Ovary (tissue), 9 donors: ENCODE measurements around the gene CELF2. TPM values are rescaled to one million over a fixed set of nuclear protein-coding genes. Genes with fewer than 3 reads are reported as not detected.

ENCODE experiments used
- DNase-seq, 5 donors: peaks; one replicate each; pipeline ENCODE4 v3.0.0-alpha.2; 2019 to 2020
- H3K27ac ChIP-seq, 2 donors: fragments of 200-600 bp; one replicate each; pipeline versions ENCODE4 v1.5.1 to v1.8.0; 2019 to 2022
- H3K27me3 ChIP-seq: fragments of 200-600 bp; one replicate; pipeline ENCODE4 v1.8.0; 2022
- H3K36me3 ChIP-seq: fragments of 200-600 bp; sonication (generic); one replicate; pipeline ENCODE4 v1.5.1; 2019
- H3K4me1 ChIP-seq: one replicate; pipeline ENCODE4 v1.8.1; 2013; ENCODE audit warnings: mild to moderate bottlenecking, moderate library complexity; ENCODE audit not compliant: insufficient read depth
- H3K4me3 ChIP-seq: fragments of 200-600 bp; sonication (generic); one replicate; pipeline ENCODE4 v1.5.1; 2017
- H3K9me3 ChIP-seq, 2 donors: fragments of 200-600 bp in 1 of 2; sonication (generic) in 1 of 2; one replicate each; pipeline versions ENCODE4 v1.5.1 to v1.8.1; 2013 to 2019; ENCODE audit warnings: mild to moderate bottlenecking in 1 of 2, moderate library complexity in 1 of 2
- CTCF ChIP-seq, 3 donors: fragments of 450-650 bp in 2 of 3; fragments of 200-600 bp in 1 of 3; IDR thresholded peaks; one replicate each; pipeline versions ENCODE4 v1.5.1 to v1.8.0; 2016 to 2022; ENCODE audit warnings: antibody characterized with exemption in 3 of 3, mild to moderate bottlenecking in 1 of 3
- EP300 ChIP-seq: sonication (generic); formaldehyde crosslinking; IDR thresholded peaks from one replicate; pipeline ENCODE4 v1.6.1; 2017; ENCODE audit warnings: antibody characterized with exemption
- POLR2A ChIP-seq: fragments of 450-650 bp; IDR thresholded peaks from one replicate; pipeline ENCODE4 v1.6.1; 2017; ENCODE audit warnings: antibody characterized with exemption, mild to moderate bottlenecking, moderate library complexity
- WGBS, 3 donors: extraction: QIAGEN DNeasy Blood & Tissue Kit in 1 of 3; methylation state at CpG; one replicate each; pipeline versions ENCODE4 v1.1.5 to v1.1.7; 2013 to 2017; 5-methylcytosine and 5-hydroxymethylcytosine counted together
- intact Hi-C, 4 donors: fragments of 100-400 bp; cut with DNase I; formaldehyde crosslinking; loops; one replicate each; pipeline versions ENCODE4 v1.11.0 to v1.15.1; 2022 to 2023
- polyA plus RNA-seq, 2 donors: library from polyadenylated mRNA; stranded (reverse); fragments of 200-250 nt in 1 of 2; fragments of 350-450 nt in 1 of 2; fragmentation: Illumina TruSeq in 1 of 2; extraction: RNeasy Lipid Tissue Mini Kit (QIAGEN cat#74804) in 1 of 2; gene quantifications; one replicate each; pipeline ENCODE4 v1.2.3, GENCODE V29; 2013 to 2014
- total RNA-seq, 7 donors: library from RNA; depleted of rRNA in 2 of 7; stranded (reverse); fragments of >200 nt in 2 of 7; fragmentation: NEBNext Ultra II Directional in 3 of 7; extraction: Animal tissue kit (Norgen Biotek cat#: 25700) in 3 of 7; gene quantifications; one replicate each; pipeline versions ENCODE4 v1.1.0 to v1.2.4, GENCODE V29; 2016 to 2023
- donor health status: DM: no; HTN: no; CAD: no; lungs with moderate emphysema.
- donor health status: DM: no; HTN: no; CAD: no.
- donor health status: Bipolar disorder and iron deficiency.
- donor health status: DM: yes; HTN: yes; CAD: no.
- donor health status: DM: no; HTN: no; CAD: no.
- donor health status: DM: yes; HTN: yes; CAD: no.

Gene CELF2
- total and polyA plus RNA-seq, 9 donors = 38.8 to 107 (median 69.0) TPM

DNA sequence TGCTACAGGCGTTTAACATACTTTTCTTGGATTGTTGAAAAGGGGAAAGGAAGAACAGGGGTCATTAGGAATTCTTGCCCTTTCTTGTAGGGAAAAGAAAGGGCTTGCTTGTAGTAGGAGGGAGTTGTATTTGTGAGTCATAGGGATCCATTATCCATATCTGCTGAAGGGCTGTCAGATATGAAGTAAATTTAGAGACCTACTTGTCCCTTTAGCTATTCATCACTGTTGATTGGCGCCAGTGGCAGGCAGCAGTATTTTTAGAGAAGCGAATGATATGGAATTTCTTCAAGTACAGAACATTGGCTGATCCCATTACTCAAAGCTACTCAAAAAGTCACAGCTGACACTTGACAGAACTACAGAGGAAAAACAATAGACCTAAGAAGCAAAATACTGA lies 97.7 kb downstream of the CELF2 start:
- intact Hi-C loops = no loop called here
- H3K27ac ChIP-seq = no peak overlapping the region
- no peaks in the 10 kb centered on the region for H3K27me3 ChIP-seq
- H3K4me1 ChIP-seq = peaks cover 5% of the 10 kb centered on the region
- TF ChIP-seq EP300 = no peak
- no peak for TF ChIP-seq POLR2A
- no peak for TF ChIP-seq CTCF (IDR thresholded peaks at IDR 0.05)
- H3K4me3 ChIP-seq = no peak overlapping the region
- H3K9me3 ChIP-seq = no peaks in the 10 kb centered on the region
- 76 to 81% (median 77%) methylated on average over 3 of the region's 3 CpGs for WGBS, 3 donors
- no peak for DNase-seq
- no peaks in the 10 kb centered on the region for H3K36me3 ChIP-seq

DNA sequence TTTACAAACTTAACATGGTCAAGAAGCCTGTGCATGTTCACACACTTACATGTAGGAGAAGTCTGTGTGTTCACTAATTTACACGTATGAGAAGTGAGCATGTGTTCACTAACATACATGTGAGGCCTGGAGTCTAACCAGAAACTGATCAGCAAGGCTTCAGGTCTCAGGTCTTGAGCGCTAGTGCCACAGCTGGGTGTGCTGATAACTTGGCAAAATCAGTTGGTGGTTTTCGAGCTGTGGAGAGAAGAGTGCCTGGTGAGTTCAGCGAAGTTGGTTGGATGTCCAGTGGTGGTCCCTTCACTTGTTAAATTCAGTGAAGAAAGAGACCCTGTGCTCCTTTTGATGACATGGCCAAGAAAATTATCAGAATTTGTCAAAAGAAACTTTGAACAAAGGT lies 98.7 kb downstream of the CELF2 start:
- TF ChIP-seq POLR2A = no peak
- no peak for TF ChIP-seq CTCF (IDR thresholded peaks at IDR 0.05)
- TF ChIP-seq EP300 = no peak
- intact Hi-C loops = no loop called here
- DNase-seq = no peak
- WGBS, 3 donors = 95 to 98% (median 97%) methylated on average over 4 of the region's 4 CpGs
- Histone ChIP-seq H3K27me3 (no peaks in the 10 kb centered on the region), H3K36me3 (no peaks in the 10 kb centered on the region), H3K4me3 (no peak overlapping the region), H3K4me1 (peaks cover 2% of the 10 kb centered on the region), H3K27ac (no peak overlapping the region), H3K9me3 (no peaks in the 10 kb centered on the region)

GRCh38 chr10:11116817-11117216 lies 99.1 kb downstream of the CELF2 start:
- no peak overlapping the region for H3K27ac ChIP-seq
- no peaks in the 10 kb centered on the region for H3K27me3 ChIP-seq
- WGBS, 3 donors = 78 to 96% (median 87%) methylated on average over 6 of the region's 6 CpGs
- no peak overlapping the region for H3K4me3 ChIP-seq
- DNase-seq = no peak
- no peaks in the 10 kb centered on the region for H3K36me3 ChIP-seq
- intact Hi-C loops = no loop called here
- no peaks in the 10 kb centered on the region for H3K9me3 ChIP-seq
- no peak for TF ChIP-seq CTCF (IDR thresholded peaks at IDR 0.05)
- TF ChIP-seq POLR2A = no peak
- TF ChIP-seq EP300 = no peak
- H3K4me1 ChIP-seq = no peaks in the 10 kb centered on the region

DNA sequence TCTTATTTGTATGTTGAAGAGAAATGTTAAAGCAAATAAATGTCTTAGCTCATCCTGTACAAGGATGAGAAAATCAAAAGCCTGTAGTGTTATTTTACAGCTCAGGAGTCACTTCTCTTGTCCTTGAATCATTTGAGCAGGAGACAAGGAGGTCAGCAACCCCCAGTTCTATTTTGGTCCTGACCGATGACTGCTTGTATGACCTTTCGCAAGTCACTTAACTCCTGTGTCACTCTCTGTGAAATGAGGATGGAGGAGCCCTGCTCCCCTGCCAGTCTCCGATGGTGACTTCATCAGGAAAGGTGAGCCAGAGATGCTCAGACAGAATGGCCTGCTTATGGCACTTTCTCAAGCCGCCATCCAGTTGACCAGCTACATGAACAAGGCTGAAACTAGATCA lies 101.0 kb downstream of the CELF2 start:
- Histone ChIP-seq H3K4me3 (no peak overlapping the region), H3K27ac (no peak overlapping the region), H3K9me3 (no peaks in the 10 kb centered on the region), H3K4me1 (no peaks in the 10 kb centered on the region), H3K36me3 (no peaks in the 10 kb centered on the region), H3K27me3 (no peaks in the 10 kb centered on the region)
- intact Hi-C loops = no loop called here
- no peak for DNase-seq
- no peak for TF ChIP-seq EP300
- no peak for TF ChIP-seq CTCF (IDR thresholded peaks at IDR 0.05)
- TF ChIP-seq POLR2A = no peak
- WGBS, 3 donors = 92 to 95% (median 92%) methylated on average over 4 of the region's 4 CpGs

DNA sequence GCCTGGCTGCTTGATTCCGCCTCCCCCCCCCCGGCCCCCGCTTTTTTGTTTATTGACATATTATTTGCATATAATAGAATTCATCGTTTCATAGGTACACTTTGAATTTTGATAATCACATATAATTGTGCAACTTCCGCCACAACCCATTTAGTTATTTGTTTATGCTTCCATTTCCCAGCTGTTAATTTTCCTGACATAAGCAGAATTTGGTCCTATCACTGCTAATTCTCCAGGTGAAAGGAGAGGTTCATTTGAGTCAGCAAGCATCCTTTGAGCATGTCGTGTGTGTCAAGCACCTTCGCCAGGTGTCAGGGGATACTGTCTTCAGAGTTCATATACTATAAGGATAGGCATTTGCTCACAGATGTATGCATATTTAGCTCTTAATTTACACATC lies 102.2 kb downstream of the CELF2 start:
- Histone ChIP-seq H3K4me3 (no peak overlapping the region), H3K27me3 (no peaks in the 10 kb centered on the region), H3K27ac (no peak overlapping the region), H3K9me3 (no peaks in the 10 kb centered on the region), H3K4me1 (no peaks in the 10 kb centered on the region), H3K36me3 (no peaks in the 10 kb centered on the region)
- WGBS, 3 donors = 83 to 95% (median 85%) methylated on average over 7 of the region's 7 CpGs
- TF ChIP-seq CTCF (IDR thresholded peaks at IDR 0.05) = no peak
- no peak for TF ChIP-seq EP300
- TF ChIP-seq POLR2A = no peak
- intact Hi-C loops = no loop called here
- DNase-seq = no peak
